GM19452 (cell line): ENCODE data around the gene ACSL1.

Experiments
- ATAC-seq: cut with Tn5 transposase; IDR thresholded peaks from one replicate; pipeline ENCODE4 v1.9.1; 2021; ENCODE audit not compliant: unreplicated experiment

The ACSL1 gene

GRCh38 chr4:184825896-184826690, at the start of gene ACSL1:
Gene ACSL1 (minus strand): TSS chr4:184825968. CDS start chr4:184803514, 22,454 bp downstream.
- ATAC-seq, result peak; percentile 62

GRCh38 chr4:184873054-184873453, 47.3 kb upstream of the ACSL1 start:
- no peak for ATAC-seq

DNA sequence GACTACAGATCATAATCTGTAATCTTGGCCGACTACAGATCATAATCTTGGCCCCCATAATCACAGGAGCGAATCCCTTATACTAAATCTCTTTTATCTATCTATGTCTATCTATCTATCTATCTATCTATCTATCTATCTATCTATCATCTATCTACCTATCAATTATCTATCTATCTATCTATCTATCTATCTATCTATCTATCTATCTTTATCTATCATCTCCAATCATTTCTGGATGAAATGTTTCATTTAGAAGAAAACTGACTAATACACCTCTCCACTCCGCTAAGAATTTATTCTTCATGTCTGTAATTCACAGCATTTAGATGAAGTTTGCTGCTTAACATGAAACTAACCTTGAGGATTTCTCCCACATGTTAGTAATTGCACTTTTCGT, 45.0 kb upstream of the ACSL1 start:
- ATAC-seq, result no peak

DNA sequence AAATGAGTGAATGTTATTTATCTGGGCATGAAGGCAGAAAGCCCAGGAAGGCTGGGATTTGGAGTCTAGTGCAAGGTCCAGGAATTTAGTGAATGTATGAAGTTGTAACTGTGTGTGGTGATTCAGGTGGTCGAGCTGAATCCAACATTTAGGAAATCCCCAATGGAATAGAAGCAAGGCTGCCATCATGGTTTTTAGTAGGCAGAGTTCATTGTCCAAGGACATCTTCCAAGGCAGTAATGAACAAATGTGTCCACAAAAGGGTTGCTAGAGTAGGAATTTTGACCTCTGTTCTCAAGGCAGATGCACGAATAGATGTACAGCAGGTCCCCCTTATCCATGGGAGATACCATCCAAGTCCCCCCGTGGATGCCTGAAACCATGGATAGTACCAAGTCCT, 42.9 kb upstream of the ACSL1 start:
- no peak for ATAC-seq

- no peak for ATAC-seq
These were observed 38.1 kb upstream of the ACSL1 start for GRCh38 chr4:184863916-184864315.

DNA sequence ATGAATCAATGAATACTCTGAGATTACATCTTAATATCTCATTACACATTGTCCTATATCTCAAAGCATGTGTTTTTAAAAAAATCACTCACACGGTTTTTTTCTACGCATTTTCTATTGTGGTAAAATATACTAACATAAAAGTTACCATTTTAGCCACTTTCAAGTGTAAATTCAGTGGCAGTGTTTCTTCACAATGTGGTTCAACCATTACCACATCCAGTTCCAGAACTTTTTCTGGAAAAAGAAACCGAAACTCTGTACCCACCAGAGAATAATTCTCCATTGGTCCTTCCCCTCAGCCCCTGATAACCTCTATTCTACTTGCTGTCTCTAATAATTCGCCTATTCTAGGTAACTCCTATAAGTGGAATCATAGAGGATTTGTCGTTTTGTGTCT, 35.3 kb upstream of the ACSL1 start:
- no peak for ATAC-seq

- ATAC-seq, result peak; percentile 60
These were observed 34.4 kb upstream of the ACSL1 start for GRCh38 chr4:184860018-184860779.

GRCh38 chr4:184857441-184858121, 31.8 kb upstream of the ACSL1 start:
- no peak for ATAC-seq

DNA sequence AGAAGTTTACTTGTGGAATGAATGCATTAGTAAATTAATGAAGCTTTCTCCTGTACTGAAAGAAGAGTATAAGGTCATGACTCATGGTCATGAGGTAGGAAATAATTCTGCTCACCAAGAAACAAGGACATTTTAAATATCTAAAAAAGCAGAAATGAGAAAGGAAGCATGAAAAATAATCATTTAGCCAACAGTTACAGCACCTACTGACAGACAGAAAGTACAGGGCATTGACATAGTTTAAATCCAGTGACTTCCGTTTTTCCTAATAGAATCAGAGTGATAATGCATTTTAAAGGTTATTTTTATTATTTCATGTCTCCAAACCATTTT, 30.5 kb upstream of the ACSL1 start:
- peak; percentile 33 for ATAC-seq

DNA sequence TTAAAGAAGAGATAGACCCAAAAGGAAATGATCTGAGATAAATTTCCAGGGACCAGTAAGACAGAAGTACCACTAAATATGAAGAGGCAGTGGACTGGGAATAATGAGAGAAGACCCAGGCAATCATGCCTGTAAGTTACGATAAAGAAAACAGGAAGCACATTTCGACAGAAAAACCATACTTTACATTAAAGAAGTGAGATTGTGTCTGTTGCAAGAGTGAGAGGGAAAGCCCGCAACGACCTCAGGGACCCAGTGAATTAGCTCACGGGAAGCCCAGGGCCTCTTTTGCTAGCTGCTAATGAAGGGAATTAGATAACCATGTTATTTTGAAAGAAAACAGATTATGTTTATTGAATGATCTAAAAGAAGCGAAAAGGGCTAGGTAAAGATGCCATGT, 28.9 kb upstream of the ACSL1 start:
- ATAC-seq, result no peak

DNA sequence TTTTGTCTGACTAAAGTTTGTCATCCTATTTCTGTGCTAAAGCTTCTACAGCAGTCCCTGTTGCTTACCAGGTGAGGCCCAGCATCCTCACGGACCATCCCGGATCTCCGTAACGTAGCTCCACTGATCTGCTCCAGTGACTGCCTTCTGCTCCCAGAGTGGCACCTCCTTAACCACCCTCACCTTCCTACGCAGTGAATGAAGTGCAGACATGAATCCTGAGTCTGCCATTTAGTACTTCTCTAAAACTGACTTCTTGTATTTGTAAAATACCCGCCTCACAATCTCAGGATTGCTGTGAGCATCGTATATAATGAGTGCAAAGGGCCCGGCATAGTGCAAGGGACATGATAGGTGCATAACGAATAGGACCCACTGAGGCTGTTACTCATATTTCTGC, 27.7 kb upstream of the ACSL1 start:
- no peak for ATAC-seq

DNA sequence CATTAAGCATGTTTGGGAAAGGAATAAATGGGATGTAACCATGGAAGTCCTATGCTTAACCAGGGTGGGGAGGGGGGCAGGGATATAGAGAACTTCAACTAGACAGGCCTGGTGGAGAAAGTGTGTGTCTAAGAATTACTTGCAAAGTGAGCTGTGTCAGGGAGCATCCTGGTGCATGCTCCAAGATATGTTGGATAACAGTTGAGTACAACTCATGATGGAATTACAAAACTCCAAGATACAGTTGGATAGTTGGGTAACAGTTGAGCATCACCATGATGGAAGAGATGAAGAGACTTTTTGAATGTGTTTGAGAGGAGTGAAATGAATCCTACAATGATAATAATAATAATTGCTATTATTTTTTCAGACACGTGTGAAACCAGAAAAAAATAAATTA, 26.1 kb upstream of the ACSL1 start:
- no peak for ATAC-seq

DNA sequence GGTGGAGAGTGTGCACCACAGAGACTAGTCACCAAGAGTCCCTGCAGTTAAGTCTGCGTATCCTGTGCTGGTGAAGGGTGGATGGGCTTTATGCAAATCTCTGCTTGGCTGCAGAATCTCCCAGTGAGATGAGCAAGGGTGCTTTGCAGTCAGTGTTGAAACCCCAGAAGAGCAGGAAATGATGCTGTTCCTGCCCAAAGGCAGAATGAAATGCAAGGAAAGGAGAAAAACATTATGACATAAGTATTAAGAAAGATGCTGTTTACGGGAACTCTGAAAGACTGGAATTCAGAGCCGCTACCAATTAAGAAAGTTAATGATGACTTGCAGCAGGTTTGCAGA, 25.4 kb upstream of the ACSL1 start:
- ATAC-seq, result peak; percentile 68

GRCh38 chr4:184850431-184851199, 24.8 kb upstream of the ACSL1 start:
- ATAC-seq, result peak; percentile 37

- ATAC-seq, result no peak
These were observed 24.2 kb upstream of the ACSL1 start for GRCh38 chr4:184850018-184850417.

- ATAC-seq, result peak; percentile 29
These were observed 23.4 kb upstream of the ACSL1 start for GRCh38 chr4:184849185-184849584.

DNA sequence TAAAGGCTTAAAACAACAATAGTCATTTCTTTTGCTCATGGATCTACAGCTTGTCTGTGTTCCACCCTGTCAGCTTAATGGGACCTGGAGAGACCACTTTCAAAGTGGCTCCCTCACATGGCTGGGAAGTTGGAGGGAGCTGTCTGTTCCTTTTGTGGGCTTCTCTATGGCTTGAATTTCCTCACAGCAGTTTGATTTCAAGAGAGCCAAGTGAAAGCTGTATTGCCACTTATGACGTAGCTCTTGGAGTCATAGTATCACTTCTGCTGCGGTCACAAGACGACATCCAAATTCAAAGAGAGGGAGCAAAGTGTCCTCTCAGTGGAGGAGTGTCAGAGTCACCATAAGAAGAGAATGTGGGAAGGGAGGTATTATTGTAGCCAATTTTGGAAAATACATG, 22.7 kb upstream of the ACSL1 start:
- no peak for ATAC-seq

GRCh38 chr4:184846531-184846930, 20.8 kb upstream of the ACSL1 start:
- ATAC-seq, result no peak

DNA sequence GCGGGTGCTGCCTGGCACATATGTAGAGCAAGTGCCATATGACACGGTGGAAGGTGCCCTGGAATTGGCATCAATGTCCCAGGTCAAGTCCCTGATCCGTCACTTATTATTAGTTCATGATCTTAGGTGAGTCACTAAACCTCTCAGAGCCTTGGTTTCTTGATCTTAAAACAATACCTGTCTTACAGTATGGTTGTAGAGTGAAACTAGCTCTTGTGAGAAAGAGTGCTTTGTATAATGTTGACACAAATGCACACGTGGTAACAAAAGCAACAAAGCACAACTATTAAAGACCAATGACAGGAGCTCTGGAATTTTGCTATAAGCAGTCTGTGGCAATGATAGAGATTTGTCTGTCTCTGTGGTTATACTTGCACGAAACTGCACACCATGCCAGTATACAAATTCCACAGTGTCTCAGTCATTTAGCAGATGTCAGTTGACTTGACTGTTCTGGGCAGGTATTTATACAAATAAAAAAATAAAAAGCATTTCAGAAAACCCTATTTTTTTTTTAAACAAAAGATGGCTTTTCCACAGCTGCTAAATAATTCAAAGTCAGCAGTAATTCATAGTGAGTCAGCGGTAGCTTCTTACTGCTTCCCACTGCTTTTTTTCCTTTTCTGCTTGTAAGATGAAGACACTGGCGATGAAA, 19.7 kb upstream of the ACSL1 start:
- no peak for ATAC-seq

DNA sequence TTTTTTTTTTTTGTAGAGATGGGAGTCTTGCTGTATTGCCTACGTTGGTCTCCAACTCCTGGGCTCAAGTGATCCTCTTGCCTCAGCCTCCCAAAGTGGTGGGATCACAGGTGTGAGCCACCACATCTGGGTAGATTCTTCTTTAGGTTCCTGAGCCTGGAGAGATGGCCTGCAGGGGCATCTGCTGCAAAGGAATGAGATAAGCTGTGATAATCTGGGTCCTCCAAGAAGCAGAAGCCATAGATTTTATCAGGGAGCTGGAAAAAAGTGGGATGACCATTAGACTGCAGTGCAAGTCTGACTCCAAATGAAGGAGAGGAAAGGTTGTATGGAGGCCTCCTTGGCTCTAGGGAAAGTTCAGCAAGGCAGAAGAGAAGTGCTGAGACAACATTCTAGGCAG, 19.0 kb upstream of the ACSL1 start:
- no peak for ATAC-seq
